Measurements from ENCODE around the gene LPP.
A peak's percentile ranks its signal among the peaks of the same experiment; 100 is the strongest.

The LPP gene

DNA sequence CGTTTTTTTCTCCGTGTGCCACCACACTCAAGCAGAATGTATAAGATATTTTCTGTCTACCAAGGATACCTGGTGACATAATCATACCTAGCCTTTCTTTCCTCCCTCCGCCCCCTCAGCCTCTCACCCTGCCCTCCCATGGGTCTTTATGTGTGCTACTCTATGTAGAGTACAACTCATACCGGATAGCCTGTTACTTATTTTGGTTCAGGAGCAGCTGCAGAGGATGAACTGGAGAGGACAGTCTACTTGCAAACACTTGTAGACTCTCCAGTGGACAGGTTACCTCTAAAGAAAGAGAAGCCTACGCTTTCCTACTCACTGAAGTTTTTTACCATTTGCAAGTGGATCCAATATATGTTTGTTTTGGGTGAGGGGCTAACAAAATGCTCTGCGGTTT, 671.9 kb downstream of the LPP start:
- DNase-seq (ENCODE audit: low read depth in 1 of 2, low spot score in 1 of 2) = no peak
- in situ Hi-C loops (cut with HindIII; ENCODE audit: low pct_unique_long_range_greater_than_20kb, low sequenced_read_pairs) = no loop called here
- TF ChIP-seq JUND (IDR thresholded peaks at IDR 0.05; ENCODE audit: low read depth) = no peak

DNA sequence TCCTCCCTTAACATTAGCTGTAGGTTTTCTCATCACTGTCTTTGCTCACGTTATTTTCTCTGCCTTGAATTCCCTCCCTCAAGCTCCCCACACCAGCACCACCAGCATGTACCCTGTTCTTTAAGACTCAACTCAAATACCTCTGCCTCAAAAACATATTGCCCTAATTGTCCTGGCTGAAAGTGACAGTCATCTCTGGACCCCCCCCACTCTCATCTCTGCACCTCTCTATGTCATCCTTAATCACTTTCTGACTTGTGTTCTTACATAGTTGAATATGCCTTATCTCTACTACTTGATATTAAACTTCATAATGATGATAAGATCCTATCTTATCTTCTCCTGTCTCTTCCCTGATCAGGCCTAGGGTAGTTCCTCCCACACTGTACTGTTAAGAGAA, 672.6 kb downstream of the LPP start:
- TF ChIP-seq JUND (IDR thresholded peaks at IDR 0.05; ENCODE audit: low read depth) = no peak
- in situ Hi-C loops (cut with HindIII; ENCODE audit: low pct_unique_long_range_greater_than_20kb, low sequenced_read_pairs) = no loop called here
- no peak for DNase-seq (ENCODE audit: low read depth in 1 of 2, low spot score in 1 of 2)

DNA sequence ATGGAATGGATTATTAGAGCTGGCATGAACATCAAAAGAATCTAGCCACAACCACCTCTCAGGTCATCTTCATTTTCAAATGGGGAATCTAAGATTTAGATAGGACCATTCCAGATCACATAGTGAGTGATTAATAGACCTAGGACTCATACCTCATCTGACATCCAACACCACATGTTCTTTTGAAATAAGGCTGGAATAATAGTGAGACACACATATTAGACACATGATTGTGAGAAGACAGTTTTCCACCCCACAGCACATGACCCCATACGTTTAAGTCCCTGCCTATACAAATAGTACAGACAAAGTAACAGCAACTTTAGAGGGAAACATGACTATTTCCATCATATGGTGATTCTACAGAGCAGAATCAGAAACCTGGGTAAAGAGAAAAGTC, 673.1 kb downstream of the LPP start:
- in situ Hi-C loops (cut with HindIII; ENCODE audit: low pct_unique_long_range_greater_than_20kb, low sequenced_read_pairs) = no loop called here

DNA sequence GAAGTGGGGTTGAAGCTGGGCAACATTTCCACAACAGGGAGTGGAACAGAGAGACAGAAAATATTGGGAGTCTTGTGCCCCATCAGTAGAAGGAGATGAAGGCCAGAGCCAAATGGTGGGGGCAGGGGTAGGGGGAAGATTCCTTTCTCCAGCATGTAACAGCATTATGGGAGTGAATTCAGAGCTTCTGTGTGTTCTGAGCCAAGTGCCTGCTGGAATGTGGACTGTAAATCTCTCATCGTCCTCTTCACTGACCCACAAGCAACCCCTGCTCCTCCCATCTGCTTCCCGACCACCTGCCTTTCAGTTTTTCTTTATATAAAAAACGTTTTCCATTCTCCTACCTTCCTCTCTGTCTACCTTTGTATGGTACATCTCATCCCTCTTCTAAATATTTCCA, 673.6 kb downstream of the LPP start:
- in situ Hi-C loops (cut with HindIII; ENCODE audit: low pct_unique_long_range_greater_than_20kb, low sequenced_read_pairs) = no loop called here
- TF ChIP-seq JUND (IDR thresholded peaks at IDR 0.05; ENCODE audit: low read depth) = no peak
- DNase-seq (ENCODE audit: low read depth in 1 of 2, low spot score in 1 of 2) = no peak

More for the DNA sequence above, 673.1 kb downstream of the LPP start:
- DNase-seq (ENCODE audit: low read depth in 1 of 2, low spot score in 1 of 2) = no peak
- TF ChIP-seq JUND (IDR thresholded peaks at IDR 0.05; ENCODE audit: low read depth) = no peak

DNA sequence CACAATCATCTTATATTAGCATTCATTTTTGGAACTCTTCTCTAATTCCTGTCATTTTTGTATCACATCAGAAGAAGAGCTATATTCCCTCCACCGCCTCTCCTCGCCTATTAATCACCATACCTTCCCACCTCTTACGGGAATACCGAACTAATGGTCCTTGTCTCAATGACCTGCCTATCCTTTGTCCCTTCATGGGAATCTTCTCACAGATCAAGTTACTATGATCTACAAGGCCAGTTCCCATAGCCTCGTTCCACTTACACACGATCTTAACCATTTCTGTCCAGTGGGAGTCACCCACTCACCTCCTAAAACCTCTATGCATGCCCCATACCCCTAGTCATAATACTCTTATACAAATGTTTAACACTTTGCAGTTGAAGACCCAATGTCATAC, 675.2 kb downstream of the LPP start:
- TF ChIP-seq JUND (IDR thresholded peaks at IDR 0.05; ENCODE audit: low read depth) = no peak
- in situ Hi-C loops (cut with HindIII; ENCODE audit: low pct_unique_long_range_greater_than_20kb, low sequenced_read_pairs) = no loop called here
- DNase-seq (ENCODE audit: low read depth in 1 of 2, low spot score in 1 of 2) = no peak

DNA sequence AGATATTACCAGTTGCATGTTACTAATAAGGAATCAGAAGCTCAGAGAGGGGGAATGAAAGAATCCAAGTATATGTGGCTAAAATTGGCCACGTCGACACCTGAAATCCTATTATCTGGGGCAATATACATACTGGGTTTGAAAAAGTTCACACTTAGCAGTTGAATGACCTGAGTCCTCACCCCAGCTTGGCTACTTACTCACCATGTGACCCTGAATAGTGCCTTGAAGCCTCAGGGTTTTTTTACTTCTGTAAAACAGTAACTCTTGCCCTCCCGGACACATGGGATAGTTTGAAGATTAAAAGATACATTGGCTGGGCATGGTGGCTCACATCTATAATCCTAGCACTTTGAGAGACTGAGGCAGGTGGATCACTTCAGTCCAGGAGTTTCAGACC, 675.6 kb downstream of the LPP start:
- TF ChIP-seq JUND (IDR thresholded peaks at IDR 0.05; ENCODE audit: low read depth) = no peak
- in situ Hi-C loops (cut with HindIII; ENCODE audit: low pct_unique_long_range_greater_than_20kb, low sequenced_read_pairs) = no loop called here
- DNase-seq (ENCODE audit: low read depth in 1 of 2, low spot score in 1 of 2) = no peak

DNA sequence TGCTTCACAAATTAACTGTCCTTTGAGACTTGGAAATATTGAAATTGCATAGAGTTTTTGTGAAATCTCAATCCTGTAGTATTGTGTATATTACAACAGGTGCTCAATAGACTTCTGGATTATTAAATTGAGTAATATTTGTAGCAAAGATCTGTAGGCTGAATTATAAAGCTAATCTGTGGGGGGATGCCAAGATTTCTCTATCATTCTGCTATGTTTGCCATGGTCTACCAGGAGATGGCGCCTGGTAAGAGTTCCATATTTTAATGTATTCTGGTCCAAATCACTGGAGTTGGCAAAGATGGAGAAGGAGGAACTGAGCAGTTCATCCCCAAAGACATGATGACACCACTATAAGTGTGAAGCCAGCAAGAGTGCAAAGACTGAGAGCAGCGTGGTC, 676.9 kb downstream of the LPP start:
- DNase-seq (ENCODE audit: low read depth in 1 of 2, low spot score in 1 of 2) = peak in 1 of 2 experiments; percentile 26
- in situ Hi-C loops (cut with HindIII; ENCODE audit: low pct_unique_long_range_greater_than_20kb, low sequenced_read_pairs) = no loop called here
- no peak for TF ChIP-seq JUND (IDR thresholded peaks at IDR 0.05; ENCODE audit: low read depth)

DNA sequence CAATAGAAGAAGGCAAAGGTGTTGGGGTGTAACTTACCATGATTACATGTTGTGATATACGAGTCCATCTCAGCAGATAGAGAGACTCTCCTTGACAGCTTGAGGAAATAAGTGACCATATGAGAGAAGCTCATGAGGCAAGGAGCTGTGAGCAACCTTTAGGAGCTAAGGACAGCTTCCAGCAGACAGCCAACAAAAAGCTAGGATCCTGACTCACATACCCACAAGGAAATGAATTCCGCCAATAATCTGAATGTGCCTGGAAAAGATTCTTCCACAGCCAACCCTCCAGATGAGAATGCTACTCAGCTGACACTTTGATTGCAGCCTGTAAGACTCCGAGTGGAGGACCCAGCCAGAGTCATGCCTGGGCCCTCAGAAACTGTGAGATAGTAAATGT, 678.2 kb downstream of the LPP start:
- DNase-seq (ENCODE audit: low read depth in 1 of 2, low spot score in 1 of 2) = no peak
- in situ Hi-C loops (cut with HindIII; ENCODE audit: low pct_unique_long_range_greater_than_20kb, low sequenced_read_pairs) = no loop called here
- TF ChIP-seq JUND (IDR thresholded peaks at IDR 0.05; ENCODE audit: low read depth) = no peak

DNA sequence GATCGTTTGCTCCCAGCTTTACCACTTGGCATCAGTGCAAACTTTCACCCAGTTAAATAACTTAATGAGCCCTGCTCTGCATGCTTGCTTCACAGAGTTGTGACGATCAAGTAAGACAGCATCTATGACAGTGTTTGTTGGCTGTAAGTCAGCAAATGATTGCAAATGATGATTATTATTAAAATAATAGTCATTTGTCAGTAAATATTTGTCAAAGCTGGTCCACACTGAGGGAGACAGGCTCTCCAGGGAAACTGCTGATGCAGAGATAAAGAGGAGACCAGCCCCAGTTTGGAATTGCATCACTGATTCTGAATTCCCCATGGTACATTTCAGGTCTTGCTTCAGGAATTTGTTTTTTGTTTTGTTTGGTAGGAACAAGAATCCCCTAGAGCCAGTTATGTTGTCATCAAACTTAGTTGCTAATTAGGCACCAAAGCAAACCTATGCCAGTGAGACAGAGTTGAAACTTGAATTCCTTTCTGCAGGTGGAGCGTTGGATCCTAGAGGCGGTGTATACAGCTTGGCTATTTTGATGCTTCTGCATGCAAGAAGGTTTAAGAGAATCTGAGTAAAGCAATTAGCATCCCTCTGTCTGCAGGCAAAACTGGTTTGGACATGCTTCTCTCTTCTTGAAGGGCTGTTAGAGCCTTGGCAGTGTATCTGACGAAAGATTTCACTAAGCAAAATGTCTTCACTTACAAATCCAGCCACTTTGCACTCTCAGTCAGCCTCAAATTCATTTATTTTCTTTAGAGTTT, 679.2 kb downstream of the LPP start:
- TF ChIP-seq JUND (IDR thresholded peaks at IDR 0.05; ENCODE audit: low read depth) = peak; percentile 60; the same call in 1 of the 2 replicates
- DNase-seq (ENCODE audit: low read depth in 1 of 2, low spot score in 1 of 2) = peak in 1 of 2 experiments; percentile 73
- in situ Hi-C loops (cut with HindIII; ENCODE audit: low pct_unique_long_range_greater_than_20kb, low sequenced_read_pairs) = no loop called here

DNA sequence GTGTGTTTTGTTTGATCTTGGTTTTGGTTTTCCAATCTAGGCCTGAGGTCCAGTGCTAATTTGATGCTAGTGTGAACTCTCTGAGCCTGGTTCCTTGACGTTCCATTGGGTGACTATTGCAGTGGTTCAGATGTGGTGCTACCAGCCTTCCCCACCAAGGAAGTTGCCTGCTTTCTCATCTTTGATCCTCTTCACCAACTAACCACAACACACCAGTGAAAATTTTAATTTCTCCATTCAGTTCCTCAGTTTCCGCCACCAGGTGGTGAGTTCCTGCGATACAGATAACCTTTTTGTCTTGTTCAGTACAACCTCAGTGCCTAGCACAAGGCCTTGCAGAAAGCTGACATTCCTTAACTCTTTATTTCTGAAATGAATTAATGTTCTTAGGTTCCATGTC, 680.4 kb downstream of the LPP start:
- TF ChIP-seq JUND (IDR thresholded peaks at IDR 0.05; ENCODE audit: low read depth) = no peak
- no peak for DNase-seq (ENCODE audit: low read depth in 1 of 2, low spot score in 1 of 2)
- in situ Hi-C loops (cut with HindIII; ENCODE audit: low pct_unique_long_range_greater_than_20kb, low sequenced_read_pairs) = no loop called here

DNA sequence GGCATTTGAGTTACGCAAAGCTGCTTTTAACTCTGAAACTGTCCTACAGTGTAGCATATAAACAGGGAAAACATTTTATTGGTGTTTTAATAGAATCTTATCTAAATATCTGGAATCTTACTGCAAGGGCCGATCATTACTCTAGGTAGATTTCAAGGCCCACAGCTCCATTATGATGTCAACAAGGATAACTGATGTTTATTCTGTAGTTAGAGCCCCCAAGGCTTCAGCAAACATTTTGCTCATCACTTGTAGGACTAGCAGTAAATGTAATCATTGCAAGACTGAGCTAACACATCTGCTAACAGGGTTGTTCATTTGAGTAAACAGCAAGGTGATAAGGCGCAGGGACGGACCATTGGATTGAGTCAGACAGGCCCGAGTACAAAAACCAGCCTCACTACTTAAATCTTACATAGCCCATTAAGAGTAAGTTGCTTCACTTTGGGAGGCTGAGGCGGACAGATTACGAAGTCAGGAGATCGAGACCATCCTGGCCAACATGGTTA, 685.3 kb downstream of the LPP start:
- DNase-seq (ENCODE audit: low read depth in 1 of 2, low spot score in 1 of 2) = peak; percentile 18 to 60
- peak; percentile 86 for TF ChIP-seq JUND (IDR thresholded peaks at IDR 0.05; ENCODE audit: low read depth)
- in situ Hi-C loops (cut with HindIII; ENCODE audit: low pct_unique_long_range_greater_than_20kb, low sequenced_read_pairs) = no loop called here

DNA sequence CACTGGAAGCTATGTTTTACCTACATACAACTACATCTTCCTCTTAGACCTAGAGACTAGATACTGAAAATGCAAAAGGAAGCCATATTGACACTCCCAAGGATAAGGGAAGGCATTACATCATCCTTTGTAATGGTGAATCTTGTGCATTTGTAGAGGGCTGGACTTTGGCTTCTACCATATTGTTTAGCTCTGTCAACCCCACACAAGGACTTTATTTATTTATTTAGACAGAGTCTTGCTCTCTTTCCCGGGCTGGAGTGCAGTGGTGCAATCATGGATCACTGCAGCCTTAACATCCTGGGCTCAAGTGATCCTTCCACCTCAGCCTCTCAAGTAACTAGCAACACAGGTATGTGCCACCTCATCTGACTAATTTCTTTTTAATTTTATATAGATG, 686.3 kb downstream of the LPP start:
- in situ Hi-C loops (cut with HindIII; ENCODE audit: low pct_unique_long_range_greater_than_20kb, low sequenced_read_pairs) = no loop called here

DNA sequence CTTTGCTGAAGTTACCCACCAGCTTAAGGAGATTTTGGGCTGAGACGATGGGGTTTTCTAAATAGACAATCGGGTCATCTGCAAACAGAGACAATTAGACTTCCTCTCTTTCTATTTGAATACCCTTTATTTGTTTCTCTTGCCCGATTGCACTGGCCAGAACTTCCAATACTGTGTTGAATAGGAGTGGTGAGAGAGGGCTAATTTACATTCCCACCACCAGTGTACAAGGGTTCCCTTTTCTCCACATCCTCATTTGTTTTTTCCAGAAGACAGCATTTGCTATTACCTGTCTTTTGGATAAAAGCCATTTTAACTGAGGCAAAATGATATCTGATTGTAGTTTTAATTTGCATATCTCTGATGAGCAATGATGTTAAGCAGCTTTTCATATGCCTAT, 687.9 kb downstream of the LPP start:
- in situ Hi-C loops (cut with HindIII; ENCODE audit: low pct_unique_long_range_greater_than_20kb, low sequenced_read_pairs) = no loop called here
- no peak for TF ChIP-seq JUND (IDR thresholded peaks at IDR 0.05; ENCODE audit: low read depth)
- no peak for DNase-seq (ENCODE audit: low read depth in 1 of 2, low spot score in 1 of 2)

More for the DNA sequence above, 686.3 kb downstream of the LPP start:
- DNase-seq (ENCODE audit: low read depth in 1 of 2, low spot score in 1 of 2) = no peak
- TF ChIP-seq JUND (IDR thresholded peaks at IDR 0.05; ENCODE audit: low read depth) = no peak

DNA sequence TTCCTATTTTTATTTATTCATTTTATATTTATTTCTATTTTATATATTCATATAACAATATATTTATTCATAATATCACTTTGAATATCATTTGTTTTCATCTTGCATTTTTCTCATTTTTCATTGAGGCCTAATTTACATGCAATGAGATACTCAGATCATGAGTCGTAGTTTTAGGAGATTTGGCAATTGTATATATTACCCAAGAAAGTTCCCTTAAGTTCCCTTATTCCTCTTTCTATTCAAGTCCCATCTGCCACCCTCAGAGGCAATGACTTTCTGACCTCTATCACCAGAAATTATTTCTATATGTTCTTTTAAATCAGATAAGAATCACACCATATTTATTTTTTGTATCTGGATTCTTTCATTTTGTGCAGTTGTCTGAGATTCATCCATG, 688.7 kb downstream of the LPP start:
- no peak for DNase-seq (ENCODE audit: low read depth in 1 of 2, low spot score in 1 of 2)
- in situ Hi-C loops (cut with HindIII; ENCODE audit: low pct_unique_long_range_greater_than_20kb, low sequenced_read_pairs) = no loop called here
- TF ChIP-seq JUND (IDR thresholded peaks at IDR 0.05; ENCODE audit: low read depth) = no peak
